ENCODE results near the gene UBL3.

GRCh38 chr13:29817604-29818378 is 32.6 kb downstream of the UBL3 start:
- TF ChIP-seq CTCF (IDR thresholded peaks at IDR 0.05 in 8 of 11, conservative IDR thresholded peaks at IDR 0.05 in 3 of 11) = no peak
- no peak for TF ChIP-seq POLR2A (IDR thresholded peaks at IDR 0.05)
- TF ChIP-seq POLR2AphosphoS5 (IDR thresholded peaks at IDR 0.05) = no peak
